IMR-90 (cell line): Measurements from ENCODE around the gene SUGCT. TPM values are rescaled to one million over a fixed set of nuclear protein-coding genes. Genes with fewer than 3 reads are reported as not detected.
A peak's percentile ranks its signal among the peaks of the same experiment; 100 is the strongest.

ENCODE experiments used
- ATAC-seq: fragments of 200-7000 bp; cut with Tn5 transposase; 2 replicates; pipeline ENCODE4 v1.9.1; 2020; ENCODE audit warnings: low read depth, mild to moderate bottlenecking, moderate library complexity
- BruUV-seq: library from RNA; stranded (reverse); fragments of 400-500 nt; replicated peaks from 2 replicates; lab custom pipeline; 2021; lab: Mats Ljungman, UMichigan
- CTCF ChIA-PET: fragments of 300-600 bp; formaldehyde crosslinking; extraction: SDS; loops from one replicate; lab custom pipeline; 2021; ENCODE audit warnings: antibody characterized with exemption; lab: Yijun Ruan, JAX
- POLR2A ChIA-PET: fragments of 300-600 bp; sonication (Branson Sonifier 250); formaldehyde crosslinking; loops from one replicate; lab custom pipeline; 2022; ENCODE audit warnings: antibody characterized with exemption; ENCODE audit not compliant: unreplicated experiment; lab: Charles Lee
- DNase-seq: peaks from one replicate; pipeline ENCODE4 v3.0.0; 2013
- H2AFZ ChIP-seq: replicated peaks from 2 replicates; pipeline ENCODE3; 2013; ENCODE audit warnings: low read length, mild to moderate bottlenecking; ENCODE audit not compliant: poor library complexity
- H2AK5ac ChIP-seq: 2 replicates; pipeline ENCODE4 v1.6.1; 2013; ENCODE audit warnings: low read depth, low read length, inconsistent platforms
- H2AK9ac ChIP-seq: replicated peaks from 2 replicates; pipeline ENCODE3; 2013; ENCODE audit warnings: mild to moderate bottlenecking, low read depth, low read length, moderate library complexity; ENCODE audit not compliant: poor library complexity
- H2BK120ac ChIP-seq: 2 replicates; pipeline ENCODE4 v1.6.1; 2013; ENCODE audit warnings: low read depth, low read length, inconsistent platforms
- H2BK15ac ChIP-seq: 3 replicates; pipeline ENCODE4 v1.6.1; 2013; ENCODE audit warnings: low read depth, low read length, inconsistent platforms
- H2BK20ac ChIP-seq: 2 replicates; pipeline ENCODE4 v1.6.1; 2013; ENCODE audit warnings: low read depth, mild to moderate bottlenecking, inconsistent platforms, low read length, moderate library complexity
- H2BK5ac ChIP-seq: 2 replicates; pipeline ENCODE4 v1.6.1; 2013; ENCODE audit warnings: mild to moderate bottlenecking, low read depth, low read length, inconsistent platforms; ENCODE audit not compliant: poor library complexity, severe bottlenecking
- H3K14ac ChIP-seq: replicated peaks from 2 replicates; pipeline ENCODE4 v1.6.1; 2013; ENCODE audit warnings: low read depth, low read length, inconsistent platforms
- H3K18ac ChIP-seq: 2 replicates; pipeline ENCODE4 v1.6.1; 2013; ENCODE audit warnings: low read depth, low read length, control low read depth
- H3K23ac ChIP-seq: 2 replicates; pipeline ENCODE4 v1.6.1; 2013; ENCODE audit warnings: low read depth, low read length, inconsistent platforms
- H3K27ac ChIP-seq: 2 replicates; pipeline ENCODE4 v1.5.1; 2013; ENCODE audit warnings: mild to moderate bottlenecking, control low read depth, low read length; ENCODE audit not compliant: insufficient read depth
- H3K27me3 ChIP-seq: 2 replicates; pipeline ENCODE4 v1.6.1; 2013; ENCODE audit warnings: low read length; ENCODE audit not compliant: control insufficient read depth, insufficient read depth
- H3K36me3 ChIP-seq: 2 replicates; pipeline ENCODE4 v1.6.1; 2013; ENCODE audit warnings: low read length, mixed read lengths; ENCODE audit not compliant: control insufficient read depth, insufficient read depth
- H3K4ac ChIP-seq: 2 replicates; pipeline ENCODE4 v1.6.1; 2013; ENCODE audit warnings: low read depth, low read length, inconsistent platforms
- H3K4me1 ChIP-seq: 2 replicates; pipeline ENCODE4 v1.6.1; 2013; ENCODE audit warnings: low read length, mixed read lengths; ENCODE audit not compliant: control insufficient read depth, insufficient read depth
- H3K4me2 ChIP-seq: 2 replicates; pipeline ENCODE4 v1.6.1; 2013; ENCODE audit warnings: low read depth, mild to moderate bottlenecking, control low read depth, low read length, moderate library complexity
- H3K4me3 ChIP-seq: 2 replicates; pipeline ENCODE4 v1.5.1; 2013; ENCODE audit warnings: low read depth, mild to moderate bottlenecking, control low read depth, low read length, moderate library complexity; ENCODE audit not compliant: insufficient read depth
- H3K56ac ChIP-seq: 2 replicates; pipeline ENCODE4 v1.6.1; 2013; ENCODE audit warnings: low read length, inconsistent platforms; ENCODE audit not compliant: insufficient read depth; ENCODE audit errors: extremely low read depth
- H3K79me1 ChIP-seq, 2 experiments: 2 replicates each; pipeline ENCODE4 v1.6.1; 2013; ENCODE audit warnings: low read length in 2 of 2, inconsistent platforms in 1 of 2, low read depth in 1 of 2
- H3K9ac ChIP-seq: 2 replicates; pipeline ENCODE4 v1.6.1; 2013; ENCODE audit warnings: low read depth, low read length, control low read depth
- H3K9me1 ChIP-seq: 2 replicates; pipeline ENCODE4 v1.6.1; 2013; ENCODE audit warnings: low read length, inconsistent platforms; ENCODE audit not compliant: insufficient read depth
- H3K9me3 ChIP-seq: 2 replicates; pipeline ENCODE4 v1.6.1; 2013; ENCODE audit warnings: low read length; ENCODE audit not compliant: control insufficient read depth, insufficient read depth
- H4K20me1 ChIP-seq: 2 replicates; pipeline ENCODE4 v1.6.1; 2013; ENCODE audit warnings: low read length, inconsistent platforms; ENCODE audit not compliant: insufficient read depth
- H4K5ac ChIP-seq: 2 replicates; pipeline ENCODE4 v1.6.1; 2013; ENCODE audit warnings: mild to moderate bottlenecking, low read depth, low read length, control low read depth
- H4K8ac ChIP-seq, 2 experiments: 2 replicates each; pipeline ENCODE4 v1.6.1; 2013; ENCODE audit warnings: low read depth in 2 of 2, low read length in 2 of 2, control low read depth in 1 of 2, inconsistent platforms in 1 of 2
- H4K91ac ChIP-seq: 2 replicates; pipeline ENCODE4 v1.6.1; 2013; ENCODE audit warnings: low read depth, low read length, inconsistent platforms; ENCODE audit not compliant: insufficient read depth
- MAFK ChIP-seq: IDR thresholded peaks from 2 replicates; pipeline ENCODE4 v1.6.1; 2012; ENCODE audit warnings: low read depth, low read length, improper control_type of control experiment
- RAD21 ChIP-seq: IDR thresholded peaks from 2 replicates; pipeline ENCODE4 v1.6.1; 2012; ENCODE audit warnings: low read length, improper control_type of control experiment
- WGBS, 2 experiments: methylation state at CpG; one replicate each; pipeline versions ENCODE4 v1.1.5 to v1.1.7; 2013; ENCODE audit warnings: missing lambda C conversion rate in 2 of 2; ENCODE audit not compliant: insufficient read length in 1 of 2; ENCODE audit errors: extremely low coverage in 2 of 2; 5-methylcytosine and 5-hydroxymethylcytosine counted together
- dilution Hi-C: fragments of 300-500 bp; cut with HindIII; formaldehyde crosslinking; loops from one replicate; pipeline ENCODE4 v1.14.3; 2018; ENCODE audit warnings: low sequenced_read_pairs; ENCODE audit not compliant: unreplicated experiment
- in situ Hi-C: fragments of 300-500 bp; cut with MboI; formaldehyde crosslinking; loops from 3 replicates; pipeline ENCODE4 v1.14.3; 2019; ENCODE audit warnings: low sequenced_read_pairs, inconsistent platforms, mixed read lengths
- intact Hi-C: fragments of 100-400 bp; cut with micrococcal nuclease; formaldehyde crosslinking; loops from 2 replicates; pipeline ENCODE4 v1.10.0; 2022
- polyA plus RNA-seq, 3 experiments: library from polyadenylated mRNA; depleted of rRNA; stranded (reverse); fragments of >200 nt; gene quantifications; 2 replicates each; pipeline ENCODE4 v1.2.3, GENCODE V29; 2012; ENCODE audit warnings: low replicate concordance in 1 of 3
- total RNA-seq: library from RNA; depleted of rRNA; stranded (reverse); fragments of >200 nt; gene quantifications from 2 replicates; pipeline ENCODE4 v1.2.3, GENCODE V29; 2012

The SUGCT gene
- total and polyA plus RNA-seq, 2 of the 4 experiments (the other 2 are of a cell fraction), result 5.9 to 8.3 TPM

DNA sequence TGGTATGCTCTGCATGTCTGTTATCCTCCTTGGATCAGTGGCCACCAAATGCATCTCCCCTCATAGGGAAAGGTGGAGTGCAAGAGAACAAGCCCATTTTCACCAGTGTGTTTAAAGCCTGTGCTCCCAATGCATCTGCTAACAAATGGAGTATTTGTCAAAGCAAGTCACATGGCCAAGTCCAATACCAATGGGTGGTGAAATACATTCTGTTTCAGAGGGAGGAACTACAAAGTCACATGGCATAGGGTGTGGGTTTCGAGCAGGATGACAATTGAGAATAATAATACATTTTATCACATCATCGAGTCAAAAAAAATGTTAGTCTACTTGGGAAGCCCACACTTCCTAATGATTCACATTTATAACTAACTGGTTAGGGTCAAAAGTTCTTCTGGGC lies 62.7 kb downstream of the SUGCT start:
- Histone ChIP-seq H2AK5ac (peak overlapping the region; percentile 76; the same call in 1 of the 2 replicates), H3K18ac (no peak overlapping the region), H3K23ac (no peak overlapping the region), H3K56ac (no peak overlapping the region), H2AFZ (peak overlapping the region; percentile 7), H3K4me2 (no peak overlapping the region), H2BK20ac (peak overlapping the region; percentile 38; the same call in 1 of the 2 replicates), H3K4me1 (peaks cover 10% of the 10 kb centered on the region), H3K4ac (peak overlapping the region; percentile 47), H4K5ac (no peak overlapping the region), H3K9me1 (peaks cover 6% of the 10 kb centered on the region), H3K27ac (no peak overlapping the region), H4K20me1 (no peaks in the 10 kb centered on the region), H2BK120ac (no peak overlapping the region; the same call in 1 of the 2 replicates), H3K4me3 (no peak overlapping the region), H3K27me3 (no peaks in the 10 kb centered on the region), H3K14ac (no peak overlapping the region), H3K79me1 (no peaks in the 10 kb centered on the region), H2BK15ac (no peak overlapping the region), H4K91ac (no peak overlapping the region), H2BK5ac (no peak overlapping the region), H2AK9ac (no peak overlapping the region), H4K8ac (no peak overlapping the region), H3K9ac (no peak overlapping the region), H3K9me3 (no peaks in the 10 kb centered on the region), H3K36me3 (no peaks in the 10 kb centered on the region)
- WGBS, 2 experiments, result no CpG with 5 or more reads among the region's 2 CpGs
- intact Hi-C loops (no loop called here), dilution Hi-C loops (no loop called here), in situ Hi-C loops (no loop called here)
- POLR2A ChIA-PET, result no interaction called here
- DNase-seq (no peak), ATAC-seq (no peak)
- CTCF ChIA-PET, result no interaction called here
- TF ChIP-seq MAFK (no peak), RAD21 (no peak)
- no TSS peak for BruUV-seq
